ENCODE data around the gene LDLRAD3. TPM values are rescaled to one million over a fixed set of nuclear protein-coding genes. Genes with fewer than 3 reads are reported as not detected.

The LDLRAD3 gene
- total and polyA plus RNA-seq, 10 donors: 1.5 to 9.6 (median 8.1) TPM

DNA sequence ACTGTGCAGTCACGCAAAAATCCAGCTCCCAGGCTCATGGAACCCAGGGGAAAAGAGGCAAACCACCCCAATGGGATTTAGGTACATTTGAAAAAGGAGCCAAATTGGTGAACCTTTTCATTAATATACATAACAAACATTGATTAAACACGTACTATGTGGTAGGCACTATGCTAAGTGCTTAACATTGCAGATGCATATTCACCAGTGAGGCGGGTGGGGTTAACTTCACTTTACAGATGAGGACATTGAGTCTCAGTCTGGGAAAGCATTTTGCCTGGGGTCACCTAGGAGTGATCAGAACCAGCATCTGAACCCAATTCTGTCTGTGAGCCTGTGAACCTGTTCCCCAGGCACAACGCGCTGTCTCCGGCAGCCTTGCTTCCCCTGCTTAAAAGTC, 199.0 kb downstream of the LDLRAD3 start:
- no peak overlapping the region for H3K27ac ChIP-seq
- H3K4me1 ChIP-seq: no peaks in the 10 kb centered on the region
- WGBS, 5 donors: 90 to 94% (median 93%) methylated on average over 6 of the region's 6 CpGs
- H3K4me3 ChIP-seq: no peak overlapping the region
- intact Hi-C loops (cut with DNase I; ENCODE audit: low total_unique reads): no loop called here
- H3K27me3 ChIP-seq (replicated peaks in 1 of 7): no peaks in the 10 kb centered on the region
- H3K36me3 ChIP-seq: no peaks in the 10 kb centered on the region
- TF ChIP-seq, protein P1, sequence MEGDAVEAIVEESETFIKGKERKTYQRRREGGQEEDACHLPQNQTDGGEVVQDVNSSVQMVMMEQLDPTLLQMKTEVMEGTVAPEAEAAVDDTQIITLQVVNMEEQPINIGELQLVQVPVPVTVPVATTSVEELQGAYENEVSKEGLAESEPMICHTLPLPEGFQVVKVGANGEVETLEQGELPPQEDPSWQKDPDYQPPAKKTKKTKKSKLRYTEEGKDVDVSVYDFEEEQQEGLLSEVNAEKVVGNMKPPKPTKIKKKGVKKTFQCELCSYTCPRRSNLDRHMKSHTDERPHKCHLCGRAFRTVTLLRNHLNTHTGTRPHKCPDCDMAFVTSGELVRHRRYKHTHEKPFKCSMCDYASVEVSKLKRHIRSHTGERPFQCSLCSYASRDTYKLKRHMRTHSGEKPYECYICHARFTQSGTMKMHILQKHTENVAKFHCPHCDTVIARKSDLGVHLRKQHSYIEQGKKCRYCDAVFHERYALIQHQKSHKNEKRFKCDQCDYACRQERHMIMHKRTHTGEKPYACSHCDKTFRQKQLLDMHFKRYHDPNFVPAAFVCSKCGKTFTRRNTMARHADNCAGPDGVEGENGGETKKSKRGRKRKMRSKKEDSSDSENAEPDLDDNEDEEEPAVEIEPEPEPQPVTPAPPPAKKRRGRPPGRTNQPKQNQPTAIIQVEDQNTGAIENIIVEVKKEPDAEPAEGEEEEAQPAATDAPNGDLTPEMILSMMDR (IDR thresholded peaks at IDR 0.05 in 8 of 11, conservative IDR thresholded peaks at IDR 0.05 in 3 of 11): no peak
- TF ChIP-seq POLR2AphosphoS5 (IDR thresholded peaks at IDR 0.05) (no peak), POLR2A (IDR thresholded peaks at IDR 0.05) (no peak)
- H3K9me3 ChIP-seq: no peaks in the 10 kb centered on the region
- DNase-seq: no peak

- H3K4me1 ChIP-seq: peaks cover 0 to 10% (median 0%) of the 10 kb centered on the region in 6 donors
- H3K9me3 ChIP-seq: no peaks in the 10 kb centered on the region
- no peaks in the 10 kb centered on the region for H3K27me3 ChIP-seq (replicated peaks in 1 of 7)
- no peaks in the 10 kb centered on the region for H3K36me3 ChIP-seq
- TF ChIP-seq, protein P1 (IDR thresholded peaks at IDR 0.05 in 8 of 11, conservative IDR thresholded peaks at IDR 0.05 in 3 of 11): no peak
- TF ChIP-seq POLR2AphosphoS5 (IDR thresholded peaks at IDR 0.05) (no peak), POLR2A (IDR thresholded peaks at IDR 0.05) (no peak)
- DNase-seq: no peak
- intact Hi-C loops (cut with DNase I; ENCODE audit: low total_unique reads): no loop called here
- no peak overlapping the region for H3K4me3 ChIP-seq
- H3K27ac ChIP-seq: no peak overlapping the region
- 92 to 99% (median 95%) methylated on average over 5 of the region's 5 CpGs for WGBS, 5 donors
Measured at GRCh38 chr11:36146437-36146836, 202.6 kb downstream of the LDLRAD3 start.

- Histone ChIP-seq H3K4me3 (no peak overlapping the region), H3K27me3 (replicated peaks in 1 of 7) (no peaks in the 10 kb centered on the region), H3K9me3 (no peaks in the 10 kb centered on the region), H3K27ac (no peak overlapping the region), H3K36me3 (no peaks in the 10 kb centered on the region), H3K4me1 (peaks cover 0 to 10% (median 0%) of the 10 kb centered on the region in 6 donors)
- no peak for DNase-seq
- intact Hi-C loops (cut with DNase I; ENCODE audit: low total_unique reads): no loop called here
- WGBS, 5 donors: 32 to 57% (median 39%) methylated on average over 1 of the region's 1 CpG
- TF ChIP-seq, protein P1 (IDR thresholded peaks at IDR 0.05 in 8 of 11, conservative IDR thresholded peaks at IDR 0.05 in 3 of 11): no peak
- TF ChIP-seq POLR2AphosphoS5 (IDR thresholded peaks at IDR 0.05) (no peak), POLR2A (IDR thresholded peaks at IDR 0.05) (no peak)
Measured at GRCh38 chr11:36147491-36147890, 203.6 kb downstream of the LDLRAD3 start.

- Histone ChIP-seq H3K4me1 (peaks cover 0 to 10% (median 0%) of the 10 kb centered on the region in 6 donors), H3K27me3 (replicated peaks in 1 of 7) (no peaks in the 10 kb centered on the region), H3K36me3 (no peaks in the 10 kb centered on the region), H3K9me3 (no peaks in the 10 kb centered on the region), H3K4me3 (no peak overlapping the region), H3K27ac (no peak overlapping the region)
- DNase-seq: no peak
- WGBS, 5 donors: 91 to 94% (median 92%) methylated on average over 3 of the region's 3 CpGs
- TF ChIP-seq POLR2AphosphoS5 (IDR thresholded peaks at IDR 0.05) (no peak), POLR2A (IDR thresholded peaks at IDR 0.05) (no peak)
- TF ChIP-seq, protein P1 (IDR thresholded peaks at IDR 0.05 in 8 of 11, conservative IDR thresholded peaks at IDR 0.05 in 3 of 11): no peak
- intact Hi-C loops (cut with DNase I; ENCODE audit: low total_unique reads): no loop called here
Measured at GRCh38 chr11:36148701-36149100, 204.8 kb downstream of the LDLRAD3 start.

All from spleen (tissue), 11 donors.